ENCODE results near the gene MS4A14.
"Not testable (repeated sequence)": the region's sequence is repeated elsewhere in the genome, so short reads cannot be mapped to it uniquely, and the experiment has no call there.

The MS4A14 gene

GRCh38 chr11:60396382-60396781 is at the start of gene MS4A14:
TSS of gene MS4A14 (plus strand) at chr11:60396459. CDS start at chr11:60396579, 120 bp downstream.
- ATAC-seq = no peak

GRCh38 chr11:60347084-60347797 is 49.0 kb upstream of the MS4A14 start:
- ATAC-seq (no peak), DNase-seq (no peak)

More at GRCh38 chr11:60396382-60396781, at the start of gene MS4A14:
- DNase-seq = no peak

- ATAC-seq = no peak
- no peak for DNase-seq
These were observed 48.1 kb upstream of the MS4A14 start for GRCh38 chr11:60348116-60348515.

GRCh38 chr11:60349990-60350389 is 46.3 kb upstream of the MS4A14 start:
- no peak for ATAC-seq
- DNase-seq = no peak

GRCh38 chr11:60357771-60358170 is 38.5 kb upstream of the MS4A14 start:
- DNase-seq (no peak), ATAC-seq (no peak)

- no peak for ATAC-seq
- no peak for DNase-seq
These were observed 35.6 kb upstream of the MS4A14 start for GRCh38 chr11:60360621-60361020.

- no peak for ATAC-seq
- no peak for DNase-seq
These were observed 34.0 kb upstream of the MS4A14 start for GRCh38 chr11:60362241-60362640.

- ATAC-seq (peak; percentile 52), DNase-seq (peak; percentile 61)
These were observed 32.5 kb upstream of the MS4A14 start for GRCh38 chr11:60363542-60364470.

- not testable (repeated sequence) for DNase-seq, ATAC-seq
These were observed 29.9 kb upstream of the MS4A14 start for GRCh38 chr11:60366262-60366904.

- peak; percentile 67 for ATAC-seq
- no peak for DNase-seq
These were observed 29.2 kb upstream of the MS4A14 start for GRCh38 chr11:60367009-60367408.

- ATAC-seq = no peak
These were observed 28.4 kb upstream of the MS4A14 start for GRCh38 chr11:60367896-60368295.

GRCh38 chr11:60370252-60370810 is 25.9 kb upstream of the MS4A14 start:
- no peak for ATAC-seq

More at GRCh38 chr11:60367896-60368295, 28.4 kb upstream of the MS4A14 start:
- no peak for DNase-seq

GRCh38 chr11:60370811-60371298 is 25.4 kb upstream of the MS4A14 start:
- DNase-seq = no peak

More at GRCh38 chr11:60370252-60370810, 25.9 kb upstream of the MS4A14 start:
- DNase-seq = no peak

GRCh38 chr11:60371386-60371785 is 24.9 kb upstream of the MS4A14 start:
- no peak for ATAC-seq
- DNase-seq = no peak

More at GRCh38 chr11:60370811-60371298, 25.4 kb upstream of the MS4A14 start:
- no peak for ATAC-seq

GRCh38 chr11:60371854-60372253 is 24.4 kb upstream of the MS4A14 start:
- ATAC-seq (no peak), DNase-seq (no peak)

GRCh38 chr11:60372767-60373166 is 23.5 kb upstream of the MS4A14 start:
- DNase-seq (no peak), ATAC-seq (no peak)

GRCh38 chr11:60375316-60375715 is 20.9 kb upstream of the MS4A14 start:
- DNase-seq (no peak), ATAC-seq (no peak)

GRCh38 chr11:60376601-60377000 is 19.7 kb upstream of the MS4A14 start:
- no peak for ATAC-seq
- DNase-seq = no peak

- ATAC-seq (peak; percentile 49), DNase-seq (no peak)
These were observed 18.7 kb upstream of the MS4A14 start for GRCh38 chr11:60377401-60378136.

GRCh38 chr11:60378354-60378753 is 17.9 kb upstream of the MS4A14 start, which contains the start of gene MS4A7:
TSS of gene MS4A7 (plus strand) at chr11:60378532. CDS start at chr11:60383142, 4,610 bp downstream.
- DNase-seq (peak; percentile 24), ATAC-seq (peak; percentile 52)

GRCh38 chr11:60389279-60389910 is 6.9 kb upstream of the MS4A14 start:
- ATAC-seq (peak; percentile 36), DNase-seq (no peak)
